Non-pigmented ciliary epithelial cell (primary cell): ENCODE results near the gene SPATA31D1.

Experiments used
- DNase-seq: peaks from one replicate; pipeline ENCODE4 v3.0.0-alpha.2; 2010; ENCODE audit warnings: low read depth

The SPATA31D1 gene

GRCh38 chr9:82022121-82022520 lies 33.5 kb downstream of the SPATA31D1 start:
- DNase-seq = no peak

DNA sequence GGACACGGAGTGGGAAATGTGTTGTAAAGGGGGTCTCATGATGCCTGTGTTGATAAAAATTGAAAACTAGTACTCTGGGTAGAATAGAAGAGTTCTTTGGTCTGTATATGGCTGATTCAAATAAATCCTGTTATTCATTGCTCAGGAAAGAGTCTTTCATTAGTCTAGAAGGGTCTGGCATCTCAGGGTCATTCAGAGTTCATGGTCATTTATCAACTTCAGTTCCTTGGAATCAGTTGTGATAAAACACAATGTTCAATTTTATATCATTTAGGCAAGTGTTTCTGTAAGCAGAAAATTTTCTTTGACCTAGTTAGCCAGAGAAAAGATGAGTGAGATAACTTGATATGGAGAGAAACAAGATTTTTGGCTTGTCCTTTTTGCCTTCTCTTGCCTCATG lies 36.3 kb downstream of the SPATA31D1 start:
- no peak for DNase-seq

GRCh38 chr9:82031538-82032280 lies 43.1 kb downstream of the SPATA31D1 start:
- peak; percentile 60 for DNase-seq

DNA sequence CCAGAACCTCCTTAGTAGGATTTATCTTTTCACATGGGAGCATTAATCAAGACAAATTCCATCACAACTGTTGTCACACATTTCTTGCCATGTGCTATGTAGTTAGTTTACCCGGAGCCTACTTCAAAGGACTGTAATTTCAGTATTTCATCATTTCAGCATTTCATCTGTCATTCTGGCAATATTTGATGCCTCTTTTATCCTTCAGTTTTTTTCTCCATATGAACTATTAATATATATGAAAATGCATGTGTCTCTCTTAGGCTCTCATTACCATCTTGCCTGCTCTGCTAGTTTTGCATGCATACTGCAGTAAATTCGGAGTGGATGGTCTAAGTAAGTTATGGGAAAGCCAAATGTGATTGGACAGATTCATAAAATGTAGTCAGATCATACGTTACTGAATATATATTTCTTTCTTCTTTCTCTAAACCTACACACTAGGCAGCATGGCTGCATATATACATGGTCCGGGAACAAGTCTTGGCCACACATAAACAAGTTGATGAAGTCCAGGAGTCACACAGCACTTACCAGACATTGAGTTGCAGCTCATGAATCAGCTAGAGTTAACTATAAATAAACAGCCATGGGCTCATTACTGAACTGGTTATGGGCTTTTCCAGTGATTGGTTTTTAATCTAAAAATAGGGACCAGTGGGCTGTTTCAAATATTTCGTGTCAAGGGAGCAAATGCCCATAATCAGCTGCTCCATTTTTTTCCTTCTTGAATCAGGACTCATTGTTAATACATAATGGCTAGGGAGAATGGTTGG lies 46.6 kb downstream of the SPATA31D1 start:
- DNase-seq = no peak

DNA sequence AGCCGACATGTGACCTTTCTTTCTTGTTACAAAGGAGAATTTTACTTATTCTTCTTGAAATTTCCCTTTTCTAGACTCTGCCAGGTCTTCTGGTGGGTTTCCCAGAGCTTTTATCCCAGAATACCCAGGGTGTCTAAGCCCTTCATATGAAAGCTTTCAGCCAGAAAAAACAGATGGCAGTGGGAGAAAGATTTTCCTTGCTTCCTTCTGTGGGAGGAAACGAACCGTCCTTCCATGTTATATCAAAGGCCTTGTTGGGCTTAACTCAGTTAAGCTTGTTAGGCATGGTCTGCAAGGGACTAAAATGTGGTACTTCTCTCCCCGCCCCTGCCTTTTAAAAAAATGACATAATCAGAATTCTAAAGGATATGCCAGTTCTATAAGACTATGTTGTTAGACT lies 47.5 kb downstream of the SPATA31D1 start:
- no peak for DNase-seq

- DNase-seq = no peak
These were observed 48.6 kb downstream of the SPATA31D1 start for GRCh38 chr9:82037126-82037525.

DNA sequence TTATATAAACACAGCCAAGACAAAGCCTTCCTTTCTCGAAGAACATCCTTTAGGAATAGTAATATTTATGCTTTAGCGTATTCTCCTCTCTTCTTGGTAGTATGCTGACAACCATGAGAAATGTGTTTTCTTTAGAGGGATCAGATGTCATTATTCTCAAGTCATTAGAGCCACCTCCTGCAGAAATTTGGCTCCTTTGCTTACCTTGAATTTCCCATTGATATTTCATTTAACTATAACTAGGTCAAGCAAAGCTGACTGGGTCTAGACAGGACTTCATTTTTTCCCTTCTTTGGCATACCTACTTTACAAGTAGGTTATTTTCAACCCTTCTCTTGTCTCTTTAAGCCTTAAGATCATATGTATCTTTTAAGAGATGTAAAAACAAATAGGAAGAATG lies 50.3 kb downstream of the SPATA31D1 start:
- no peak for DNase-seq
